LNCAP (cell line): ENCODE measurements around the gene BET1L.

Experiments
- CTCF ChIP-seq: fragments of 450-650 bp; IDR thresholded peaks from 2 replicates; pipeline ENCODE4 v1.5.1; 2017; ENCODE audit warnings: mild to moderate bottlenecking

The BET1L gene

GRCh38 chr11:210803-211180, 3.6 kb upstream of the BET1L start:
- no peak for TF ChIP-seq CTCF

- no peak for TF ChIP-seq CTCF
These were observed 3.1 kb upstream of the BET1L start for GRCh38 chr11:210122-210802.

- no peak for TF ChIP-seq CTCF
These were observed 2.3 kb upstream of the BET1L start for GRCh38 chr11:209275-210121.

- no peak for TF ChIP-seq CTCF
These were observed 1.7 kb upstream of the BET1L start for GRCh38 chr11:208917-209260.

- TF ChIP-seq CTCF: no peak
These were observed 1.1 kb upstream of the BET1L start for GRCh38 chr11:208181-208916.

GRCh38 chr11:207863-208180, 623 bp upstream of the BET1L start:
- no peak for TF ChIP-seq CTCF

GRCh38 chr11:206526-207207, 532 bp downstream of the BET1L start:
- no peak for TF ChIP-seq CTCF
